HG03039 (cell line): ENCODE measurements around the gene LOC101059915.
A peak's percentile ranks its signal among the peaks of the same experiment; 100 is the strongest.
"Not testable (repeated sequence)": the region's sequence is repeated elsewhere in the genome, so short reads cannot be mapped to it uniquely, and the experiment has no call there.

Experiments
- ATAC-seq: cut with Tn5 transposase; IDR thresholded peaks from one replicate; pipeline ENCODE4 v1.9.1; 2021; ENCODE audit warnings: mild to moderate bottlenecking, moderate library complexity; ENCODE audit not compliant: unreplicated experiment

LOC101059915 gene

DNA sequence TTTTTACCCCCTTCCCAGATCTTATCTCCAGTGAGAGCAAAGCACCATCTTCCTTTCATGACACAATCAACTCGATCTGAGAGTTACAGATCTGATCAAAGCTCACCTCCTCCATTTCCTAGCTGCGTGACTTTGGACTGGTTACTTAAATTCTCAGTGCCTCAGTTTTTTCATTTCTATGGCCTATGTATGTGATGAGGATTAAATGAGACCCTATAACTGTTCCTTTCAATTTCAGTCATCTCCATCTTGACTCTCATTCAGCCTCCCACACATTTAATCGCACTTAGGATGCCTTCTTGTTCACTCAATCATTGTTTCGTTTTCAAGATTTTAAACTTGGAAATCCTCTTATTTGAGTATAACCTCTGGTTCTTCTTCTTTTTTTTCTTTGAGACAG, 28.9 kb upstream of the LOC101059915 start:
- ATAC-seq: no peak

DNA sequence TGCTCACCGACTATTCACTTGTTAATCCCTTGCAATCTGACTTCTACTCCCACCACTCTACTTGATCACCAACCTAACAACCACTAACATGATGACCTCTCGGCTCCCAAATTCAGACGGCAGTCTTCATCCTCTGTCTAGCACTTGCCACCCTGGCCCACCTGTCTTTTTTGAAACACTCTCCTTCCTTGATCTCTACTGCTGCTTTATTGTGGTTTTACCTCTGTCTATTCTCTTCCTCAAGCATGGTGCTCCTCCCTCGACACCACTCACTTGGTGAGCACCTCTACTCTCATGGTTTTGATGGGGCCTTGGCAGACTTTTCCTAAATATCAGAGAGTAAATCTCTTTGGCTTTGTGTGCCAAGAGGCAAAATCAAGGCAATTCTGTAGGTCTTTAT, 27.3 kb upstream of the LOC101059915 start:
- ATAC-seq: no peak

DNA sequence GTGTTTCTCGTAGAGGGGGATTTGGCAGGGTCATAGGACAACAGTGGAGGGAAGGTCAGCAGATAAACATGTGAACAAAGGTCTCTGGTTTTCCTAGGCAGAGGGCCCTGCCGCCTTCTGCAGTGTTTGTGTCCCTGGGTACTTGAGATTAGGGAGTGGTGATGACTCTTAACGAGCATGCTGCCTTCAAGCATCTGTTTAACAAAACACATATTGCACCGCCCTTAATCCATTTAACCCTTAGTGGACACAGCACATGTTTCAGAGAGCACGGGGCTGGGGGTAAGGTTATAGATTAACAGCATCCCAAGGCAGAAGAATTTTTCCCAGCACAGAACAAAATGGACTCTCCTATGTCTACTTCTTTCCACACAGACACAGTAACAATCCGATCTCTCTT, 22.9 kb upstream of the LOC101059915 start:
- not testable (repeated sequence) for ATAC-seq

DNA sequence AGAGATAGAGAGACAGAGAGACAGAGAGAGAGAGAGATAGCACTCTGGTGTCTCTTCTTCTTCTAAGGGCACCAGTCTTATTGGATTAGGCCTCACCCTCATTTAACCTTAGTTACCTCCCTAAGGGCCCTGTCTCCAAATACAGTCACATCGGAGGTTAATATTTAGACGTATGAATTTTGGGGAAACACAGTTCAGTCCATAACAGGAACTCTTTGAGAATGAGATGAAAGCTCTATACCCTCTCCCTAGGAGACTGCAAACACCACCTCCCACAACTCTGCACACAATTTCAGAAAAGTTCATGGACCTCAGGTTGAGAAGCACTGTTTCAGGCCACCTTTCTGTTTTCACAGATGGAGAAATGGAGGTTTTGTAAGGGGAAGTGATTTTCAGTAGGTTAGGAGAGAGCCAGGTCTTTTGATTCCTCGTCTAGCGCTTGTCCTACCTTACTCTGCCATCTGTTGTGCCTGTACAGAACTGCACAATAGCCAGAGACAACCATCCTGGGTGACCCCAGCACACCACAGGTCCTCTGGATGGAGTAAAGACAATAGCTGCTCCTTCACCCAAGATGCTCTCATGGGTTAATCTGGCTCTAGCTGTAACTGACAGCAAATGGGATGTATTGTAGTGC, 16.9 kb upstream of the LOC101059915 start:
- ATAC-seq: peak; percentile 70

DNA sequence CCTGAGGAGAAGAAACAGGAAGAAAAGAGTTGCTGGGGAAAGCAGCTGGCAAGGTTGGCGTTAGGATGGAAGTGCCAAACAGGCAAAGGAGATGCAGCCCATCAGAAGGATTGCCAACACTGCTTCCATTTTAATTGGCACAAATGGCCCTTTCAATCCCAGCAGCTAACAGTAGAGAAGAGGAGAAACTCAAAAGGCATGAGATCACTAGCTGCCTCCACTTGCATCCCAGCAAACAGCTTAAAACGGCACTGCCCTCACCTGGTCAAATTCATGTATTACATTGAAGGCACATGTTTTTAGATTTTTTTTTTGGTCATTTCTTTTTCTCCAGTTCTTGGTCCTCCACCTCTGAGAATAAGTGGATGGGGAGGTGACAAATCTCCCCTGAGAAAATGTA, 14.9 kb upstream of the LOC101059915 start:
- ATAC-seq: no peak

DNA sequence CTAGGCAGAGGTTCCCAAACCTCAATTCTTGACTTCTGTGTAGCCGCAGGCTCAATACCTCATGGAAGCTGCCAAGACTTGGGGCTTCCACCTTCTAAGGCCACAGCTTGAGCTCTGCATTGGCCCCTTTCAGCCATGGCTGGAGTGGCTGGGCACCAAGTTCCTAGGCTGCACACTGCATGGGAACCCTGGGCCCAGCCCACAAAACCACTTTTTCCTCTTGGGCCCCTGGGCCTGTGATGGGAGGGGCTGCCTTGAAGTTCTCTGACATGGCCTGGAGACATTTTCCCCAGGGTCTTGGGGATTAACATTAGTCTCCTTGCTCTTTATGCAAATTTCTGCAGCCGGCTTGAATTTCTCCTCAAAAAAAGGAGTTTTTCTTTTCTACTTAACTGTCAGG, 14.0 kb upstream of the LOC101059915 start:
- ATAC-seq: no peak

DNA sequence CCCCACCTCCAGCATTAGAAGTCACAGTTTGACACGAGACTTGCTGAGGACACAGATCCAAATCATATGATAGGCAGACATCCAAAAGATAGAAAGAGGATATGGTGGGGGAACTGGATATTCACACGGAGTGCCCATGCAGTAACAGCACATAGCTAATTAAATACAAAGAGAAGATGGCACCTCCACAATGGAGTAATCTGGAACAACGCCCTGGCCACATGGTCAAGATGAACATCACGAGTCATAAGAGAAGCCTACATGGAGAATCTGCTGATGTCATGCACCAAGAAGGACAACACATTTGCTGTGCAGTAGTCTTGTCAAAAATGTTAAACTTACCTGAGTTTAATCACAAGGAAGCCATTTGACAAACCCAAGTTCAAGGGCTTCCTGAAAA, 10.1 kb upstream of the LOC101059915 start:
- ATAC-seq: no peak

DNA sequence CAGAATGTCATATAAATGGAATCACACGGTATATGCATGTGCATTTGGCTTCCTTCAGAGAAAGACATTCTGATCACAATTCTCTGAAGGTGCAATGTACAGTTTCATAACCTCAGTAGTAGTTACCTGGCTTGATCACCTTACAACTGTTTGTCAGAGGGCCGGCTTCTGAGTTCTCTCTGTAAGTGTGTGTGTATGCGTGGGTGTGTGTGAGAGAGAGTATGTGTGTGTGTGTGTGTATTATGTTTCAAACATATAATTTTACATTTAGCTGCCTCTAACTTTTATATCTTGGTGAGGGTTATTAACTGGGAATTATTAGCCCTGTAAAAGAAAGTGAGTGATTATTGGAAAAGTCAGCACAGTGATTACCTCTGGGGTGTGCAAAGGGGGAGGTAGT, 8.0 kb upstream of the LOC101059915 start:
- no peak for ATAC-seq

DNA sequence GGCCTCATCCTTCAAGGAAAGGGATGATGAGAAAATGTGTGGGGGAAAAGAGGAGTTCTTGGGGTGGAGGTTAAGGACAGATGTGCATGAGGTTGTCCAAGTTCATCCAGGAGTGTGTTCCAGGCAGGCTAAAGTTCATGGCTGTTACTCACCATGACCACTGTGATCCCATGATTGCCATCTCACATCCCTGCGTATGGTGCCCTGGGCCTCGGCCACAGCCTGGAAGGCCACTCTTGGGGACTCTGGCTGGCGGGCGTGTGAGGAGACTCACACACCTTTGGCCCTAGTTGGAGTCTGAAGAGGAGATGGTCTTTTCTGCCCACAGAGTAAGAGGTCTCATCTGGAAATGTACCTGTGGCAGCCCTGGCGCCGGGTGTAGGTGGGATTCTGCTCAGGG, 7.4 kb upstream of the LOC101059915 start:
- no peak for ATAC-seq

DNA sequence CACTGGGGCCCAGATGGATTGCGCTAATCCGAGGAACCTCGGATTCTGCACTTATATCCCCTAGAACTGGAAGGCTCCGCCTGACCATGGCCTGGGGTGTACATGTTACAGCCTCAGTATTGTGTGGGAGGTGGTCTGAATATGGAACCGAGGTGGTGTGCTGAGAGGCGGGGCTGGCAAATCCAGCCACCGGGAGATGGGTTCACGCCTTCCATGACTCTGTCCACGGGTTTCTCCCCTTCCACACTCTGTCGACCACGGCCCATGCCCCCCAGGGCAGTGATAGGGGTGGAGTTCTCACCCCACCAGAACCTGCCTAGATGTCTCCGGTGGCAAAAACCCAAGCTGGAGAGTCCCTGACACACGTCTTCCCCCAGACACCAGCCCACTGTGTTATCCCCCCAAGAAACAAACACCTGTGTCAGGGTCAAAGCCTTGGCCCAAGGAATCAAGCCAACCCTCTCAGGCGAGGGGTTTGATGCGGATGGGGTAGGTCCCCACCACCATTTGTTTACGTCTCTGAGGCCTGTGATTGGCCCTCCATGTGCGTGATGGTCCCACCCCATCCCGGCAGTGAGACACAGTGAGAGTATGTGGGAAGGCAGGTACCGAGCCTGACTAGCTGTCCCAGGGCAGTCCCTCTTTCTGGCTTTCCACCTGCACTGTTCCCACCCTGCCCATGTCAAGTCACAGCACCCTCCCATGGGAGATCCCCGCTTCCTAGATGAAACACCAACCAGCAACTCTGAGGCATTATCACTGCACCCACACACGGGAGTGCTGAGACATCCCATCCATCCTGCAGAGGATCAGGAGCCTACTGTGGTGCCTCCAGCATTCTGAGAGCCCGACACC, 6.6 kb upstream of the LOC101059915 start:
- ATAC-seq: no peak

DNA sequence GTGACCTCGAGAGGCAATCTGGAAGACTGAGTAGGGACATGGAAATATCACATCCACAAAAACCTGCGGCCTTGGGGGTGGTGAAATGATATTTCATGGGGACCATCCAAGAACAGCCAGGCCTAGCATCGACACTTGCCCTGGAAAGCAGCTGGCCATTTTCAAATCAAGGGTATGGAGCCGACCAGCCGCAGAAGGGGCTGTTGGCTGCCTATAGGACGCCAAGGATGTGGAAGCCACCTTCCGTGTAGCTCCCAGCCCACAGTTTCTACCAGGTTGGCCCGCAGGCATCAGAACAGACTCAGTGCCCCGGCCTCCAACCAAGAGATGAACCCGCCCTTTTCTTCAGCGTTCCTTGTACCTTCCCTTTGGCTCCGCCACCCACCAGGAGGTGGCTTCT, 5.4 kb upstream of the LOC101059915 start:
- no peak for ATAC-seq

DNA sequence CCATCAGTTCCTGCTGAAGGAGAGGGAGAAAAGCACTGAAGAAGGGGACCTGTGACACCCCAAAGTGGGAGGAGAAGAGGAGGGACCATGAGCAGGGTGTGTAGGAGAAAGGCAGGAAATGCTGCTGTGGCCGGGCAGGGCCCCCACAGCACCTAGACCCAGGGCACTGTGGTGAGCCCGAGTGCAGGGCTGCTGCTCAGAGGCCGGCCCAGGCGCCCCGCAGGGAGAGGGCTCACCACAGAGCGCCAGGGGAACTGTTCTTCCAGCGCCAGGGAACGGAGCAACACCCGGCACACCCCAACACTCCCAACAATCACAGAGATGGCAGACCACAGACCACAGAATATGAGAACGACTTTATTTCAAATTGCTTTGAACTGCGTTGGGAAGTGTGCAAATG, 4.7 kb upstream of the LOC101059915 start:
- ATAC-seq: not testable (repeated sequence)

DNA sequence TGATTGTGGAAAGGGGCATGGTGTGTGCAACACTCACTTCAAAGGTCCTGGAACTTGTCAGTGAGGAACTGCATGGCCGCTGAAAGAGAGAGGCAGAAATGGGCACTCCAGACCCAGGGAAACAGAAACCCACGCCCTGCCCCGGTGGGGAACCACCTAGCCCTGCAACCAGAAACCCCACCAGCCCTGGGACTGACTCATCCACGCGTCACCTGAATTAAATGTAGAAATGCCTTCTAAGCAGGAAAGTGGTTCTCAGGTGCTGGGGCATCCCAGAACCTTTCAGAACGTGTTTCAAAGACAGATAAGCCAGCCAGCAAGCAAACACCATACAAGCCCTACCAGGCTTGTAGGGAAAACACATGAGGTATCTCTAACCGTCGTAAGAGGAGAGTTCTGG, 4.1 kb upstream of the LOC101059915 start:
- ATAC-seq: not testable (repeated sequence)

DNA sequence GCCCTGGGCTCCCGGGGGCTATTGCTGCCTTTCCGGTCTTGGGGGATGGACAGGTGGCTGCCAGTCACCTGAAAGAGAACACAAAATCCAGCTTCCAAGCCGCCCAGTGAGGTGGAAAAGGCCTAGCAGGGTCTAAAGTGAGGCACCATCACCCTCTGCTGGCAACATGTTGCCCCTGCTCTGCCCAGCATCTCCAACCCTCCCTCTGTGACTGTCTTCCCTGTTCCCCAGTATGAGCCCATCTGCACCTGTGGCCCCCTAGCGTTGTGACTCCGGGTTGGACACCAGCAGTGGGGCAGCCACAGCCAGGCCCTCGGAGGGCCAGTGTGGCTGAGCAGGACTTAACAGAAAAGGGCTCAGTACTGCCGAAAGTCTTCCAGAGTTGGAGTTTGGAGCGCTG, 3.1 kb upstream of the LOC101059915 start:
- not testable (repeated sequence) for ATAC-seq

DNA sequence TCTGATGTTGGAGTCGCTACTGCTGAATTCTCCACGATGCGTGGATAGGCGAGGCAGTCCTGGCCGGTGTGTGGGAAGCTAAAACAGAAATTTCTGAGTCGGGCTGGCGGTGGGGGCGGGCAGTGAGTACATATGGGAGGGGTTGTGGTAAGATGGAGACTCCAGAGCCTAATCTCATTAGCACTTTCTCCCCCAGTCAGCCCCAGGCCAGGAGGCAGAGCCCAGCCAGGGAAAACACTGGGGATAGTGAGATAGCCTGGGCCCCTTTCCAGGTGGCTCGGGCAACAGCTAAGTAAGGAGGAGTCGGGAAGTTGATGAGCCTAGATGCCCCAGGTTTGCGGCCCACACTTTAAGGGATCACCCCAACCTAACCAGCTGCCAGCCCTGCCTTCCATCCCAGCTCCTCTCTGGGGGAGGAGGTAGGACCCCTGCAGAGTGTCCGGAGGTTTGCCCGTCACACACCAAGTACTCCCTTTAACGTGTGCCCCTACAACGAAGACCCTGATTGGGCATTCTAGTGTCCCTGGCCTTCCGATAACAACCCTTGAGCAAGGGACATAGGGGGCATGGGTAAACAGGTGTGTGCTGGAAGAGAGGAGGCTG, 2.4 kb upstream of the LOC101059915 start:
- no peak for ATAC-seq

DNA sequence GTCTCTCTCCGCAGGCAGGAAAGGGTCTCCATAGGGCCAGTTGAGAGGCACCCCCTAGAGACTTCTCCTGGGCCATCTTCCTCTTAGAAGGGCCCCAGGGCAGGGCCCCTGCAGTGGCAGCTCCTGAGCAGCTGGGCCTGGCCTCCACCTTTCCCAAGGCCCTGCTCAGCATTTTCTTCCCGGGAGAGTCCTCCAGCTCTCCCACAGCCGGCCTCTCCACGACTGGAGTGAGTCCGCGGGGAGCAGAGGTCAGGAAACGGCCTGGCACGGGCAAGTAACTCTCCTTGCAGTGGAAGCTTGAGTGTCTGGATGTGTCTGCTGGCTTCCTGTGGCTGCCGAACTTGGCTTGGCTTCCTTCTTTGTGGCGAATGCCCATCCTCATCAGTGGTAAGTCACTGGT, 1.6 kb upstream of the LOC101059915 start:
- ATAC-seq: no peak

DNA sequence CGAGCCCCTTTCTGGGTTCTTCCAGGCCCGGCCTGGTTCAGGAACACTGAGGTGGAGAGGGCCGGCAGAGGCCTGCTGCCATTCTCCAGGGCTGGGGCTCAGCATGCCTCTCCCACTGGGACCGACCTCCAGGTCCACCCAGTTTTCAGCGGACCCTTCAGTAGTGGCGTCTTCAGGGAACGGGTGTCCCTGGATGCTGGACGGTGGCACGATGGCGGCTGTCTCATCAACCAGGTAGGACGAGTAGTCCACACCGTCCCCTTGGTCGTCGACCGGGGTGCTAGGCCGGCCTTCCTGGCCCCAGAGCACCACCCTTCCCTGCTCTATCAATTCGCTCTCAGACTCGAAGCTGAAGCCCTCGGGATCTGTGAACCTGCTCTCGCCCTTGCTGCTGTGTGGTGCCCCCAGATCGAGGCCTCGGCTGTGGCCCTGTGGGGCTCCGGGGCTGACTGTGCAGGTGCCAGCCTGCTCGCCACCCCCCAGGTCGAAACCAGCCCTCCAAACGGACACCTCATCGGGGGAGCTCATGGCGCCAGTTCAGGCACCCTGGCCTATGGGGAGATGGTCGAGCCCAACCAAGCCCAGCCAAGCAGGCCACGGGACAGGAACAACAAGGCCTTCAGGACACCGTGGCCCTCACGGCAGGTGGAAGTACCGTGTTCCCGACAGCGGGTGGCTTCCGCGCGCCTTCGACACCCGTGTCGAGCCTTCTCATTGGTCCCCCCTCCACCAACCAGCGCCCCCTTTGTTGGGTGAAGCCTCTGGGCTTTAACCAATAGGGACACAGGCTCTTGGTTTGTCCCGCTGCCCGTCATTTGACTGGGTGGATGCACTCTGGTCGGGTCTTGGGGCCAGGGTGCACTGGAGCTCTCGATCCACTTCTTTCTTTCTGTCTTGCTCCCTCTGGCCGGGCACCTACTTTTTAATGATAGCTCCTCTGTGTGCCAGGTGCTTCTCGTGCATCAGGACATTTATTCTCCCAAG, 814 bp upstream of the LOC101059915 start:
- ATAC-seq: no peak

DNA sequence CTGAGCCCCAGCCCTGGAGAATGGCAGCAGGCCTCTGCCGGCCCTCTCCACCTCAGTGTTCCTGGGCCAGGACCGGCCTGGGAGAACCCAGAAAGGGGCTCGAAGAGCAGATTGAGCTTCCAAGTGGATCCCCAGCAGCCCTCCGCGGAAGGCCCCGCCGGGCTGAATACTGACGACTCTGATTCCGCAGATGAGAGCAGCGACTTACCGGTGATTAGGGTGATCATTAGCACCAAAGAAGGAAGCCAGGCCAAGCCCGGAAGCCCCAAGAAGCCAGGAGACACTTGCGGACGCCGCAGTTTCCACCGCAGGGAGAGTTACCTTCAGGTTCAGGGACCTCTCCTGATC, 876 bp downstream of the LOC101059915 start:
- no peak for ATAC-seq

DNA sequence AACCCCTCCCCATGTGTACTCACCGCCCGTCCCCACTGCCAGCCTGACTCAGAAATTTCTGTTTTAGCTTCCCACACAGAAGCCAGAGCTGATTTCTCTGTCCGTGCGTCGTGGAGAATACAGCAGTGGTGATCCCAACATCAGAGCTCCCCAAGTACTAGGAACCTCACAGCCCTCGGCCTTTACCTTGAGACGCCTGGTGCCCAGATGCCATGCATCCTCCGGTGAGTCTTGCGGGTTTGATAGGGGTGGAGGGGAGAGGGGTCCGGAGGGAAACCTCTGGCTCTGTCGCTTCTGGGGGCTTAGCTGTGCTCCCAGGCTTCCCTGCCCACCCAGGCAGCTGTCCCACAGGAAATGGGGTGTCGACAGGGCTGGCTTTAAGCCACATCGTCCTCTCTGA, 2.1 kb downstream of the LOC101059915 start:
- no peak for ATAC-seq

DNA sequence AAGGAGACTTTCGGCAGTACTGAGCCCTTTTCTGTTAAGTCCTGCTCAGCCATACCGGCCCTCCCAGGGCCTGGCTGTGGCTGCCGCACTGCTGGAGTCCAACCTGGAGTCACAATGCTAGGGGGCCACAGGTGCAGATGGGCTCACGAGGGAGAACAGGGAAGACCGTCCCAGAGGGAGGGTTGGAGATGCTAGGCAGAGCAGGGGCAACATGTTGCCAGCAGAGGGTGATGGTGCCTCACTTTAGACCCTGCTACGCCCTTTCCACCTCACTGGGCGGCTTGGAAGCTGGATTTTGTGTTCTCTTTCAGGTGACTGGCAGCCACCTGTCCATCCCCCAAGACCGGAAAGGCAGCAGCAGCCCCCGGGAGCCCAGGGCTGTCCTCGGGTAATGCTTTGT, 2.6 kb downstream of the LOC101059915 start:
- ATAC-seq: not testable (repeated sequence)
